Neutrophil (primary cell): ENCODE results near the gene RAB23.

Experiments
- H3K27ac ChIP-seq: fragments of 200-600 bp; sonication (generic); 2 replicates; pipeline ENCODE4 v1.5.1; 2016; ENCODE audit warnings: mild to moderate bottlenecking, moderate library complexity
- H3K27me3 ChIP-seq: fragments of 200-600 bp; sonication (generic); 2 replicates; pipeline ENCODE4 v1.6.0; 2016; ENCODE audit warnings: mild to moderate bottlenecking
- H3K36me3 ChIP-seq: fragments of 200-600 bp; sonication (generic); 2 replicates; pipeline ENCODE4 v1.5.1; 2017
- H3K4me1 ChIP-seq, 2 experiments: fragments of 200-600 bp in 1 of 2; sonication (generic) in 1 of 2; 1 replicate in 1 of 2; 2 replicates in 1 of 2; pipeline versions ENCODE4 v1.5.1 to v1.6.1; 2013 to 2016; ENCODE audit warnings: low read depth in 1 of 2, low read length in 1 of 2, mild to moderate bottlenecking in 1 of 2, moderate library complexity in 1 of 2; ENCODE audit not compliant: control insufficient read depth in 1 of 2, insufficient read depth in 1 of 2
- H3K4me3 ChIP-seq, 2 experiments: fragments of 200-600 bp in 1 of 2; sonication (generic) in 1 of 2; 1 replicate in 1 of 2; 2 replicates in 1 of 2; pipeline ENCODE4 v1.5.1; 2013 to 2016; ENCODE audit warnings: low read depth in 1 of 2, low read length in 1 of 2, mild to moderate bottlenecking in 1 of 2, moderate library complexity in 1 of 2
- H3K9me3 ChIP-seq: fragments of 200-600 bp; sonication (generic); 2 replicates; pipeline ENCODE4 v1.5.1; 2016
- CTCF ChIP-seq: fragments of 200-600 bp; sonication (generic); IDR thresholded peaks from 2 replicates; pipeline ENCODE4 v1.5.1; 2016; ENCODE audit warnings: antibody characterized with exemption

RAB23 gene

GRCh38 chr6:57173056-57173885, 48.8 kb downstream of the RAB23 start:
- Histone ChIP-seq H3K4me3 (peak overlapping the region; percentile 45 to 61), H3K9me3 (no peaks in the 10 kb centered on the region), H3K4me1 (peaks cover 15 to 20% of the 10 kb centered on the region in 2 experiments), H3K27me3 (peaks cover 28% of the 10 kb centered on the region), H3K36me3 (no peaks in the 10 kb centered on the region), H3K27ac (no peak overlapping the region)
- no peak for TF ChIP-seq CTCF

DNA sequence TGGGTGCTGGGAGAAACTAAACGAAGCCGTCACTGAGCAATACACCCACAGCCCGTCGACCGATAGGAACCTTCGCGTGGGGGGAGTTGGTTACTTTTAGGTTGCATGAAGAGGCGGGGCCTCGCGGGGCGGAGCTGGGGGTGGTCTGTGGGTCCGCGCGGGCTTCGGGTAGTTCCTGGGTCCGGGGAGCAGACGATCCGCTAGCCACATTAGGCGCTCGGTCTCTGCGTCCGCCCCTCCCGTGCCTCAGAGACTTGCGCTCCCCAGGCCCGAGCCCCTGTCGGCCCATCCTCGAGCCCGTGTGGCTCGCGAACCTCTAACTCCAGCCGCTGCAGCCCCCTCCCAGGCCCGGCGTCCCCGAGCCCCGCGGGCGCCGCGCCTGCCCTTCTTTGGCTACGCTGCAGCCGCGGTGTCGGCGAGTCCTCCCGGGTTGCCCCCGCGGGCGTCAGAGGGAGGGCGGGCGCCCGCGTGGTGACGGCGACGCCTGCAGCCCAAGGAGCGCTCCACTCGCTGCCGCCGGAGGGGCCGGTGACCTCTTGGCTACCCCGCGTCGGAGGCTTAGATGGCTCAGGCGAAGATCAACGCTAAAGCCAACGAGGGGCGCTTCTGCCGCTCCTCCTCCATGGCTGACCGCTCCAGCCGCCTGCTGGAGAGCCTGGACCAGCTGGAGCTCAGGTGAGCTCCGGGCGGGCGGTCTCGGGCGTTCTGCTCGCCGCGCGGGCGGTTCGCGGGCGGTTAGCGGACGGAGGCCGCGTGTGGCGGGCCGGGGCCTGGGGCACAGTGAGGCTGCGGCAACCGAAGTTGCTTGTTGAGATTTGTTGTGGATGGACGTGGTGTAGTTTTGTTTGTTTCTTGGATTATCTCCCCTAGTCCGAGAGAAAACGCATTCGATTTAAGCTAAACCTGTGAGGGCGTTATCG, 49.7 kb downstream of the RAB23 start, which contains the start of gene BAG2:
BAG2 (plus strand) TSS at position 191 of the 920 bp plus-strand sequence; CDS start at position 563, 372 bp downstream.
- Histone ChIP-seq H3K27ac (no peak within 1 kb of the TSS), H3K9me3 (no peaks in the 10 kb centered on the region), H3K4me3 (peak within 1 kb of the TSS; percentile 45 to 61), H3K27me3 (peaks cover 28% of the 10 kb centered on the region), H3K36me3 (peaks cover 4% of the 10 kb centered on the region), H3K4me1 (peaks cover 15 to 20% of the 10 kb centered on the region in 2 experiments)
- no peak for TF ChIP-seq CTCF

DNA sequence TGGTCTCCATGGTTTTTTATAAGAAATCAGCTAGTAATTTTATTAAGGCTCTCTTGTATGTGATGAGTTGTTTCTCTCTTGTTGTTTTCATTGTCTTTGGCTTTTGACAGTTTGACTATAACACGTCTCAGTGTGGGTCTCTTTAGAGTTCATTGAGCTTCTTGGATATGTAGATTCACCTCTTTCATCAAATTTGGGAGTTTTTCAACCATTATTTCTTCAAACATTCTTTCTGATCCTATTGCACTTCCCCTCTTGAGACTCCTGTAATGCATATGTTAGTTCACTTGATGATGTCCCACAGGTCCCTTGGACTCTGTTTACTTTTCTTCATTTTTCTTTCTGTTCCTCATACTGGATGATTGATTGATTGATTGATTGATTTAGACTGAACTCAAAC, 57.0 kb downstream of the RAB23 start:
- Histone ChIP-seq H3K4me3 (no peak overlapping the region), H3K4me1 (no peaks in the 10 kb centered on the region), H3K9me3 (no peaks in the 10 kb centered on the region), H3K27ac (no peak overlapping the region), H3K27me3 (no peaks in the 10 kb centered on the region), H3K36me3 (peaks cover 30% of the 10 kb centered on the region)
- no peak for TF ChIP-seq CTCF

DNA sequence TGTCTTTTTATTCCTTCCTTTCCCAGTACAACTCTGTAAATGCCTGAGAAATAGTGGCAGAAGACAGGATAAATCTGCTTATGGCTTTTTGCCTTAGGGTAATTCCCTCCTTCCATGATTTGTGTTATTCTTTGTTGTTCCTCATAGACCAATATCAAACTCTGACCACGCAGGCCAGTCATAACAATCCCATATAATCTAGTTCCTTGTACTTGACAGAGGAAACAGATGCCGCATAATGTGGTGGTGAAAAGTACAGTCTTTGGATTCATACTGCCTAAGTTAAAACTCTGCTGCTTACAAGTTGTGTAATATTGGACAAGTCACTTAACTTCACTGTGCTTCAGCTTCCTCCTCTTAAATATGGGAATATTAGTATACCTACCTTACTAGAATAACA, 58.2 kb downstream of the RAB23 start:
- Histone ChIP-seq H3K4me1 (no peaks in the 10 kb centered on the region), H3K9me3 (no peaks in the 10 kb centered on the region), H3K27me3 (no peaks in the 10 kb centered on the region), H3K4me3 (no peak overlapping the region), H3K36me3 (peaks cover 30% of the 10 kb centered on the region), H3K27ac (no peak overlapping the region)
- TF ChIP-seq CTCF = no peak

GRCh38 chr6:57162516-57162915, 59.6 kb downstream of the RAB23 start:
- H3K4me1 ChIP-seq = no peaks in the 10 kb centered on the region
- H3K9me3 ChIP-seq = no peaks in the 10 kb centered on the region

More at GRCh38 chr6:57162516-57162915, 59.6 kb downstream of the RAB23 start:
- Histone ChIP-seq H3K27ac (no peak overlapping the region), H3K27me3 (no peaks in the 10 kb centered on the region), H3K36me3 (peaks cover 34% of the 10 kb centered on the region), H3K4me3 (no peak overlapping the region)
- TF ChIP-seq CTCF = no peak
